ENCODE measurements around the gene PTPRK.
"Not testable (repeated sequence)": the region's sequence is repeated elsewhere in the genome, so short reads cannot be mapped to it uniquely, and the experiment has no call there.

The PTPRK gene

GRCh38 chr6:127978185-127978584 lies 542.2 kb downstream of the PTPRK start:
- not testable (repeated sequence) for DNase-seq

GRCh38 chr6:127976796-127977195 lies 543.6 kb downstream of the PTPRK start:
- DNase-seq = no peak

- DNase-seq = no peak
Measured at GRCh38 chr6:127976111-127976510, 544.3 kb downstream of the PTPRK start.

GRCh38 chr6:127972815-127973214 lies 547.6 kb downstream of the PTPRK start:
- DNase-seq = no peak

- peak; percentile 26 for DNase-seq
Measured at GRCh38 chr6:127971945-127972391, 548.4 kb downstream of the PTPRK start.

- no peak for DNase-seq
Measured at GRCh38 chr6:127971386-127971785, 549.0 kb downstream of the PTPRK start.

GRCh38 chr6:127969701-127970100 lies 550.7 kb downstream of the PTPRK start:
- DNase-seq = no peak

GRCh38 chr6:127968394-127968793 lies 552.0 kb downstream of the PTPRK start:
- DNase-seq = no peak

- DNase-seq = no peak
Measured at GRCh38 chr6:127967708-127968107, 552.7 kb downstream of the PTPRK start.

- no peak for DNase-seq
Measured at GRCh38 chr6:127966616-127967015, 553.8 kb downstream of the PTPRK start.

GRCh38 chr6:127963495-127963894 lies 556.9 kb downstream of the PTPRK start:
- no peak for DNase-seq

GRCh38 chr6:127959869-127960268 lies 560.5 kb downstream of the PTPRK start:
- DNase-seq = no peak

GRCh38 chr6:127956956-127957355 lies 563.4 kb downstream of the PTPRK start:
- DNase-seq = no peak

- DNase-seq = no peak
Measured at GRCh38 chr6:127956260-127956888, 564.0 kb downstream of the PTPRK start.

GRCh38 chr6:127954082-127954481 lies 566.3 kb downstream of the PTPRK start:
- DNase-seq = no peak

GRCh38 chr6:127952831-127953230 lies 567.6 kb downstream of the PTPRK start:
- no peak for DNase-seq

GRCh38 chr6:127952176-127952575 lies 568.2 kb downstream of the PTPRK start:
- no peak for DNase-seq

- no peak for DNase-seq
Measured at GRCh38 chr6:127951172-127951917, 569.1 kb downstream of the PTPRK start.

GRCh38 chr6:127950566-127951145 lies 569.7 kb downstream of the PTPRK start:
- no peak for DNase-seq

GRCh38 chr6:127949251-127949650 lies 571.1 kb downstream of the PTPRK start:
- DNase-seq = no peak

GRCh38 chr6:127946388-127946787 lies 574.0 kb downstream of the PTPRK start:
- no peak for DNase-seq

- DNase-seq = no peak
Measured at GRCh38 chr6:127945434-127946097, 574.8 kb downstream of the PTPRK start.

- DNase-seq = no peak
Measured at GRCh38 chr6:127941228-127941627, 579.2 kb downstream of the PTPRK start.

All from activated CD4-positive, alpha-beta T cell treated with anti-CD3 and anti-CD28 coated beads for 1 hour (primary cell).